ENCODE measurements around the gene C2CD2.

Gene C2CD2

DNA sequence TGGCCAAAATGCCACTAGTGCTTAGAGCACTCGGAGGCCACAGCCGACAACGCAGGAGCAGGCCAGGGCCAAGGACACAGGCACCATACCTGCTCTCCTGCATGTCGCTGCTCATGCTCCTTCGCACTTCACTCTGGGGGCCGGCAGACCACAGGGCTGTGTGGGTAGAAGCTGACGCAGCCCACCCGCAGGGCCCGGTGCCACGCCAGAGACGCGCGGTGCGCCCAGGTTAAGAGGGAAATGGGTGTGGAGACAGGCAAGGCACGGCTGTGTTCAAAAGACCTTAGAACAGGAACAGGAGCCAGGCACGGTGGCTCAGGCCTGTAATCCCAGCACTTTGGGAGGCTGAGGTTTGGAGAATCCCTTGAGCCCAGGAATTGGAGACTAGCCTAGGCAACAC lies 61.1 kb downstream of the C2CD2 start:
- H3K9ac ChIP-seq (ENCODE audit: low read length) = no peak overlapping the region
- peaks cover 76% of the 10 kb centered on the region for H3K36me3 ChIP-seq (ENCODE audit: control insufficient read depth, insufficient read depth, low read length, severe bottlenecking)
- no peaks in the 10 kb centered on the region for H3K27me3 ChIP-seq (replicated peaks; ENCODE audit: control insufficient read depth, insufficient read depth, low read length)
- H3K4me1 ChIP-seq (ENCODE audit: control insufficient read depth, insufficient read depth, low read length) = peaks cover 16% of the 10 kb centered on the region
- no peak overlapping the region for H3K4me3 ChIP-seq (ENCODE audit: low read length)
- no peak for DNase-seq (ENCODE audit: low read depth)
- H3K9me3 ChIP-seq (ENCODE audit: control insufficient read depth, low read length) = no peaks in the 10 kb centered on the region

GRCh38 chr21:41891132-41891531 lies 62.7 kb downstream of the C2CD2 start:
- H3K9me3 ChIP-seq (ENCODE audit: control insufficient read depth, low read length) = no peaks in the 10 kb centered on the region

DNA sequence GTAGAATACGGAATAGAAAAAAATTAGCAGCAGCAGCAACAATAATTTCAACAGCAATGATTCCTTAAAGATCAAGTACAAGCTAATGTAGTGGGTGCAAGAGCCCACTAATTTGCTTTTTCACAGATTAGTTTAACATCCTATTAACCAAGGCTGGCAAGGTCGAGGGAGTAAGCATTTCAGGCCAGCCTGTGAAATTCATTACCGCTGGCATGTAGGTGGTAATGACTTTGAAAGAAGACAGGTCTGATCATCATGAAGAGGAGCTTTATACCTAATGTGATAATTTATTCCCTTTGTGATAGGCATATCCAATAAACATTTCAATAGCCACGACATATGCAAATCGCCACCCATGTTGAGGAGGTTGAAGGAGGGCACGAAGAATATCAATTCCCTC lies 63.5 kb downstream of the C2CD2 start:
- Histone ChIP-seq H3K4me1 (ENCODE audit: control insufficient read depth, insufficient read depth, low read length) (peaks cover 18% of the 10 kb centered on the region), H3K4me3 (ENCODE audit: low read length) (no peak overlapping the region), H3K36me3 (ENCODE audit: control insufficient read depth, insufficient read depth, low read length, severe bottlenecking) (peaks cover 57% of the 10 kb centered on the region), H3K27me3 (replicated peaks; ENCODE audit: control insufficient read depth, insufficient read depth, low read length) (no peaks in the 10 kb centered on the region), H3K9ac (ENCODE audit: low read length) (no peak overlapping the region), H3K9me3 (ENCODE audit: control insufficient read depth, low read length) (no peaks in the 10 kb centered on the region)
- DNase-seq (ENCODE audit: low read depth) = no peak

More at GRCh38 chr21:41891132-41891531, 62.7 kb downstream of the C2CD2 start:
- Histone ChIP-seq H3K4me3 (ENCODE audit: low read length) (no peak overlapping the region), H3K4me1 (ENCODE audit: control insufficient read depth, insufficient read depth, low read length) (peaks cover 18% of the 10 kb centered on the region), H3K9ac (ENCODE audit: low read length) (no peak overlapping the region), H3K27me3 (replicated peaks; ENCODE audit: control insufficient read depth, insufficient read depth, low read length) (no peaks in the 10 kb centered on the region), H3K36me3 (ENCODE audit: control insufficient read depth, insufficient read depth, low read length, severe bottlenecking) (peaks cover 65% of the 10 kb centered on the region)
- no peak for DNase-seq (ENCODE audit: low read depth)

DNA sequence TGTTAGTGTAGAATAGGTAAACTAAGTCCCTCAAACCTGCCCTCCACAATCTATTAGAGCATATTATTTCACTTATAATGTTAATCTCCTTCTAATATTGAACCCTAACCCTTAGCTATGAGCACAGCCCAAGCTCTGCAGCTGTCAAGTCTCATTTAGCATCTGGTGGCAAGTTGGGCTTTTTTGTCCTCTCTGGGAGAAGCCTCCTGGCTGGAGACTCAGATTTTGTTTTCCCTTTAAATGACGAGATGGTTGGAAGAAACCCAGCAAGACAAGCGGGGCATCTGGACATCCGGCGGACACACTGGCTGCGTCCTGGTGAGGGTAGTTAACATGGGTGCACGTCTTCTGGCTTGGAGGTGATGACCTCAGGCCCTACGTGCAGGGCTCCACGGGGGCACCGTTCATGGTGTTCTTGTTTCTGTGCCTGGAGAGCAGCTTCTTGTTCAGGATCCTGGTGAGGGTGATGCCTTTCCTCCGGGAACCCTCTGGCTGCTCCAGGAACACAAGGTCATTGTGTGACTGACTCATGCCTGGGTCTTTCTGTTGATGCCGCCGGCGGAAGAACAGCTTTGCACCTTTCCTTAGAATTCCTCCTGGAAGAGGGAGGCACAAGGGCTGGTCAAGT lies 65.0 kb downstream of the C2CD2 start:
- DNase-seq (ENCODE audit: low read depth) = no peak
- H3K9me3 ChIP-seq (ENCODE audit: control insufficient read depth, low read length) = no peaks in the 10 kb centered on the region
- no peak overlapping the region for H3K4me3 ChIP-seq (ENCODE audit: low read length)
- H3K4me1 ChIP-seq (ENCODE audit: control insufficient read depth, insufficient read depth, low read length) = peaks cover 18% of the 10 kb centered on the region
- no peaks in the 10 kb centered on the region for H3K27me3 ChIP-seq (replicated peaks; ENCODE audit: control insufficient read depth, insufficient read depth, low read length)
- no peak overlapping the region for H3K9ac ChIP-seq (ENCODE audit: low read length)
- peaks cover 42% of the 10 kb centered on the region for H3K36me3 ChIP-seq (ENCODE audit: control insufficient read depth, insufficient read depth, low read length, severe bottlenecking)

DNA sequence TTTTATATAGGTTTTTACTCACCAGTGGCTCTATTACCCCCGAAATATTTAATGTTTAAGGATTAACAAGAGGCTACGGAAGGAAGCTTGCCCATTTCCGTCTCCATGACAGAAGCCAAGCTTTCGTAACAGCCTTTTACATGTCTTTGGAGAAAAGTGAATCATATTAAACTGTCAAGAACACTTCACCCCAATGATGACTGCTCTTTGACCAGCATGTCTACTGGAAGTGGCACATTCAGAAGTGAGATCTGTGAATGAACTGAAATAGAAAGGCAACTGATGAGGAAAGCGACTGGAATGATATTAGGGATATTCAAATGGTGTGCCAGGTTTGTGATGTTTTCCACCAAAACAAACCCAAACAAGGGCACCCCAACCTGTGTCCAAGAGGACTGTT lies 66.2 kb downstream of the C2CD2 start:
- no peak overlapping the region for H3K9ac ChIP-seq (ENCODE audit: low read length)
- peaks cover 41% of the 10 kb centered on the region for H3K36me3 ChIP-seq (ENCODE audit: control insufficient read depth, insufficient read depth, low read length, severe bottlenecking)
- DNase-seq (ENCODE audit: low read depth) = no peak
- peaks cover 24% of the 10 kb centered on the region for H3K4me1 ChIP-seq (ENCODE audit: control insufficient read depth, insufficient read depth, low read length)
- no peaks in the 10 kb centered on the region for H3K27me3 ChIP-seq (replicated peaks; ENCODE audit: control insufficient read depth, insufficient read depth, low read length)
- no peaks in the 10 kb centered on the region for H3K9me3 ChIP-seq (ENCODE audit: control insufficient read depth, low read length)
- H3K4me3 ChIP-seq (ENCODE audit: low read length) = no peak overlapping the region

GRCh38 chr21:41886328-41886727 lies 67.5 kb downstream of the C2CD2 start:
- H3K9ac ChIP-seq (ENCODE audit: low read length) = no peak overlapping the region
- H3K36me3 ChIP-seq (ENCODE audit: control insufficient read depth, insufficient read depth, low read length, severe bottlenecking) = peaks cover 30% of the 10 kb centered on the region
- H3K4me1 ChIP-seq (ENCODE audit: control insufficient read depth, insufficient read depth, low read length) = peaks cover 24% of the 10 kb centered on the region
- H3K4me3 ChIP-seq (ENCODE audit: low read length) = no peak overlapping the region
- H3K9me3 ChIP-seq (ENCODE audit: control insufficient read depth, low read length) = no peaks in the 10 kb centered on the region
- no peaks in the 10 kb centered on the region for H3K27me3 ChIP-seq (replicated peaks; ENCODE audit: control insufficient read depth, insufficient read depth, low read length)
- DNase-seq (ENCODE audit: low read depth) = no peak

- Histone ChIP-seq H3K9ac (ENCODE audit: low read length) (no peak overlapping the region), H3K27me3 (replicated peaks; ENCODE audit: control insufficient read depth, insufficient read depth, low read length) (no peaks in the 10 kb centered on the region)
- no peak for DNase-seq (ENCODE audit: low read depth)
Observed at GRCh38 chr21:41885341-41886024, 68.3 kb downstream of the C2CD2 start.

GRCh38 chr21:41884501-41885030 lies 69.3 kb downstream of the C2CD2 start:
- Histone ChIP-seq H3K9me3 (ENCODE audit: control insufficient read depth, low read length) (no peaks in the 10 kb centered on the region), H3K36me3 (ENCODE audit: control insufficient read depth, insufficient read depth, low read length, severe bottlenecking) (peaks cover 16% of the 10 kb centered on the region), H3K4me1 (ENCODE audit: control insufficient read depth, insufficient read depth, low read length) (peaks cover 28% of the 10 kb centered on the region), H3K4me3 (ENCODE audit: low read length) (no peak overlapping the region), H3K27me3 (replicated peaks; ENCODE audit: control insufficient read depth, insufficient read depth, low read length) (no peaks in the 10 kb centered on the region), H3K9ac (ENCODE audit: low read length) (no peak overlapping the region)
- DNase-seq (ENCODE audit: low read depth) = no peak

More at GRCh38 chr21:41885341-41886024, 68.3 kb downstream of the C2CD2 start:
- no peaks in the 10 kb centered on the region for H3K9me3 ChIP-seq (ENCODE audit: control insufficient read depth, low read length)
- peaks cover 24% of the 10 kb centered on the region for H3K4me1 ChIP-seq (ENCODE audit: control insufficient read depth, insufficient read depth, low read length)
- no peak overlapping the region for H3K4me3 ChIP-seq (ENCODE audit: low read length)
- peaks cover 22% of the 10 kb centered on the region for H3K36me3 ChIP-seq (ENCODE audit: control insufficient read depth, insufficient read depth, low read length, severe bottlenecking)

DNA sequence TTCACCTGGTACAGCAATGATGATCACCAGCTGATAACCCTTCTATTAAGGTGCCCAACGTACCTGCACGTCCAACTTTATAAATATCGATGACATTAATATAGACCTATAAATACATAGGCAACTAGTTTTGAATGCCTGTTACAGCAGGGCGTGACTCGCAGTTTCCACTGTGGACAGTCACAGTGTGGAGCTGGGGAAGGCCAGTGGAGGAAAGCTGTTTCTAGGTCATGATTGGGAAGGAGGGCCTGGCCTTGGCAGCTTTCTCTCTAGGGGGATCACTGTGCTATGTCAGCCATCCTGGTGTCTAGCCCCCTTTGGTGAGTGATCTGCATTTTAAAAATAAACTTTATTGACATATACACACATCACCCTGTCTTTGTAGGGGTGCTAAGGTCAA lies 70.2 kb downstream of the C2CD2 start:
- Histone ChIP-seq H3K9ac (ENCODE audit: low read length) (no peak overlapping the region), H3K27me3 (replicated peaks; ENCODE audit: control insufficient read depth, insufficient read depth, low read length) (no peaks in the 10 kb centered on the region), H3K4me1 (ENCODE audit: control insufficient read depth, insufficient read depth, low read length) (peaks cover 21% of the 10 kb centered on the region), H3K36me3 (ENCODE audit: control insufficient read depth, insufficient read depth, low read length, severe bottlenecking) (peaks cover 9% of the 10 kb centered on the region), H3K9me3 (ENCODE audit: control insufficient read depth, low read length) (no peaks in the 10 kb centered on the region), H3K4me3 (ENCODE audit: low read length) (no peak overlapping the region)
- DNase-seq (ENCODE audit: low read depth) = no peak

- H3K9me3 ChIP-seq (ENCODE audit: control insufficient read depth, low read length) = no peaks in the 10 kb centered on the region
Observed at GRCh38 chr21:41881051-41881450, 72.8 kb downstream of the C2CD2 start.

DNA sequence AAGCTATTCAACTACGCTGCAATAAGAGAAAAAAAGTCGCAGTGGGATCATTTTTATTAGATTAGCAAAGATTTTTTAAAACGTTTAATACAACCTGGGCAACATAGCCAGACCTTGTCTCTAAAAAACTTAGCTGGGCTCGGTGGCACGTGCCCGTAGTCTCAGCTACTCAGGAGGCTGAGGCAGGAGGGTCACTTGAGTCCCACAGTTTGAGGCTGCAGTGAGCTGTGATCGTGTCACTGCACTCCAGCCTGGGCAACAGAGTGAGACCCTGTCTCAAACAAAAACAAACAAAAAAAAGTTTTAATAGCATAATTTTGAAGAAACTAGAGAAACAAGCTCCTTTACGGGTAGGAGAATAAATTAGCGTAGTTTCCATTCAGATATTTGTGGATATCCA lies 73.7 kb downstream of the C2CD2 start:
- Histone ChIP-seq H3K9me3 (ENCODE audit: control insufficient read depth, low read length) (no peaks in the 10 kb centered on the region), H3K4me1 (ENCODE audit: control insufficient read depth, insufficient read depth, low read length) (peaks cover 20% of the 10 kb centered on the region), H3K4me3 (ENCODE audit: low read length) (peak overlapping the region; percentile 81), H3K36me3 (ENCODE audit: control insufficient read depth, insufficient read depth, low read length, severe bottlenecking) (no peaks in the 10 kb centered on the region), H3K27me3 (replicated peaks; ENCODE audit: control insufficient read depth, insufficient read depth, low read length) (no peaks in the 10 kb centered on the region), H3K9ac (ENCODE audit: low read length) (peak overlapping the region; percentile 89)
- DNase-seq (ENCODE audit: low read depth) = no peak

More at GRCh38 chr21:41881051-41881450, 72.8 kb downstream of the C2CD2 start:
- Histone ChIP-seq H3K36me3 (ENCODE audit: control insufficient read depth, insufficient read depth, low read length, severe bottlenecking) (no peaks in the 10 kb centered on the region), H3K9ac (ENCODE audit: low read length) (no peak overlapping the region), H3K4me1 (ENCODE audit: control insufficient read depth, insufficient read depth, low read length) (peaks cover 20% of the 10 kb centered on the region), H3K27me3 (replicated peaks; ENCODE audit: control insufficient read depth, insufficient read depth, low read length) (no peaks in the 10 kb centered on the region), H3K4me3 (ENCODE audit: low read length) (no peak overlapping the region)
- DNase-seq (ENCODE audit: low read depth) = no peak
